HG03354 (cell line): ENCODE results near the gene CLDN24.

Source experiments
- ATAC-seq: cut with Tn5 transposase; IDR thresholded peaks from one replicate; pipeline ENCODE4 v1.9.1; 2021; ENCODE audit warnings: mild to moderate bottlenecking; ENCODE audit not compliant: unreplicated experiment, poor library complexity, severe bottlenecking

The CLDN24 gene

DNA sequence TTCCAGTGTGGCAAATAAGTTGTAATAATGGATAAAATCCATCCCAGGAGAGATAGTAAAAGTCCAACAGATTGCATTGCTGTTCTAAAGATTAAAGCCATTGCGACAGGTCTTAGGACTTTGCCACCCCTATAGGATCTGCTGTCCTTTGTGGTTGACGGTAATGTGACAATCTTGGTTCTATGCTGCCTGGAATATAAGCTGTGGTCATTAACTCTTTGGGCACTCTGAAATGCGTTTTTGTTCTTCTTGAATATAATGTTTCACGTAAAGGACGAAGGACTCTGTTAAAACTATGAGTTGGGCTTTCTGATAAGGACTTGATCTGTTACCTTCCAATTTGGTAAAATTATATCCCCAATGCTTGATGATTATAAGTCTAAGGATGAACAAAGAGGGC lies at the start of gene CLDN24:
TSS of gene CLDN24 (minus strand) at position 101 of the 400 bp plus-strand sequence. CDS start at position 101, 0 bp downstream.
- no peak for ATAC-seq

DNA sequence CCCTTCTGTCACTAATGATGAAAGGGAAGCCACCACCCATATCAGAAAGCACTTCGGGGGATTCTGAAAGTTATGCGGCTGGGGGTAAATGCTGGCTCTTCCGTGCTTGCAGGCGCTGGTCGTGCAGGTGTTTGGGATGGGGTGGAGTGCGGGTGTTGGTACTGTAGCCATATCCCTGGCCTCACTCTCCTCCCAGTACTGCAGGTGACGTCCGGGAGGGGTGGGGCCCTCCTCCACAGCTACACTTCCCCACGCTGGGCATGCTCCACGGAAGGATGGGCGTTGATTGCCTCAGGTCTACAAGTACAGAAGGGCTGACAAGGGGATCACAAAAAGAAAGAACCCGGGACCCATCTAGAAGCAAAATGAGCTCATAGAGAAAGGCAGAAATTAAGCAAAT lies 48.6 kb upstream of the CLDN24 start:
- no peak for ATAC-seq

DNA sequence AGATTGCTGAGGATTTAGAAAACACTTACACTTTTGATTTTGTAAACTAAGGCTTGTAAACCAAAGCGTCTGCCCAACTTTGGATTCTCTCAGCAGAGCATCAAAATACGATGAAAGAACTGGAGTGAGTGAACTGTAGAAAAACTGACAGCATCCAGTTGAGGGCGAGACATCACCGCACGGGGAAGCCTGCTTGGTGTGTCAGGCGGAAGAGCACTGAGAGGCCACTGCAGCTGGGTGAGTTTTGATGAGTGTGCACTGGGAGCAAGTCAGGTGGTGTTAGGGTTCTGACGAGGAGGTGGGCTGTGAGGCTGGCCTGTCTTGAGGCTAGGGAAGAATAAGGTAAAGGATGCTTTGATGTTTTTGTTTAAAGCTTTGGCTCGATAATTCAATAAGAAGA lies 46.8 kb upstream of the CLDN24 start:
- no peak for ATAC-seq

DNA sequence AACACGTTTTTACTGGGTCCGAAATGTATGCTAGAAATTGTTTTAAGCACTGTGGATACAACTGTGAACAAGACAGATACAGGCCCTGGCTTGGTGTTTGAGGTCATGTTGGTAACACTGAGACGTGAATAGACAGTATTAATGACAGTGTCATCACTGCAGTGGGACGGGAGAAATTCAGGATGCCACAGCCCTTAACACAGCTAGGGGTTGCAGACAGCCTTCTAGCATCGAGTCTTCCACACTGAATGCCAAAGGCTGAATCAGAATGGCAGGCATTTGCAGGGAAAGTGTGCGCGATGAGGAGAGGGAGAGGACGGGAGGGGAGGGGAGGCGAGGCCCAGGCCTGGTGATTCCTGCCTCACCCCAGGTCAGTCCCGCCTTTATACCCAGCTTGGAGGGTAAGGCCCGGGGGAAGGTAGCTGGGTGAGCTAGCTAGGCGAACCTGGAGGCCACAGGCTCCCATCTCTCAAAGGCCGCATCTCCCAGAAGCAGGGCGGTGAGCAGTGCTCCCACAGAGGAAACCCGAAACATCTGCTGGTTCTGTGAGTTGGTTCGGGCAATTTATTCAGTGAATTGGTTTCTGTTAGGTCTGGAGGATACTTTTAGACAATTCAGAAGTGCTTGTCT lies 44.1 kb upstream of the CLDN24 start:
- ATAC-seq = no peak

DNA sequence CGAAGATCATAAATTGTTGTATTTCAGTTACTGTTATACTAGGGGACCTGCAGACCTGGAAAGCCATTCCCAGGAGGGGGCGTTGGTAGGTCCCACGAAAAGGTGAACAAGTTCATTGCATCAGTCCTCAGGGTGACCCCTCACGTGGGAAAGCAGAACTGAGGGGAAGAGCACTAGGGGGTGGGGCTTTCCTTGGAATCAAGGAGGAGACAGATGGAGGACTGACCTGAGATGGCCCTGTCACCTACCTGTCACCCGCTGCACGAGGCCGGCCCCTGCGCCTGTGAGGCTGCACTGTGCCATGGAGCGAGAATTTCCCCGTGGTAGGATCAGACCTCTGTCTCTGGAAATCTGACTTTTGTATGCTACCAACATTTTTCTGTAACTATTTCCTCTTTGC lies 41.8 kb upstream of the CLDN24 start:
- ATAC-seq = no peak

DNA sequence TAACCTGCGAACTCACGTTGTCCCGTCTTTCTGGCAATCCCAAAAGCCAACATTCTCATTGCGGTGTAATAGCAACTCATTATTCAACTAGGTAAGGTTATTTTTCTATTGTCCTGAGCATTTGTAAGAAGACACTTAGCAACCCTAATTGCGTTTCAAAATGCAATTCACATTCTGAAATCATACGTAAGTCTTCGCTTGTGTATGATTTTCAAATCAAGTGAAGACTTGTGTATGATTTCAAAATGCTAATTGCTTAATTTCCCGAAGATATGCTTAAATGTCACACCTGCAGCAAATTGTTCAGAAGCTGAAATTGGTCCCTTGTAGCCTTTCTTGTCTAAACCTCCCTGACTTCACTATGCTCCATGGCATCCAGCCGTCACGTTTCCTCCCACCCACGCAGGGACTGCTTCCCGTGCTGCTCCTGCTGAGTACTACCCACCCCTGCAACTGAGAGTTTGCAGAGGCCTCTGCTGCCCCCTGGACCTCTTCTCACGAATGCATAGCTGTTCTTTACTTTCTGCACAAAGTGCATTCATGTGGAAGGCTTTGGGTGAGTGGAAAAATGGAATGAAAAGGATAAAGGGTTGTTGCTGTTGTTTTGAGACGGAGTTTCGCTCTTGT lies 40.8 kb upstream of the CLDN24 start:
- ATAC-seq = no peak

DNA sequence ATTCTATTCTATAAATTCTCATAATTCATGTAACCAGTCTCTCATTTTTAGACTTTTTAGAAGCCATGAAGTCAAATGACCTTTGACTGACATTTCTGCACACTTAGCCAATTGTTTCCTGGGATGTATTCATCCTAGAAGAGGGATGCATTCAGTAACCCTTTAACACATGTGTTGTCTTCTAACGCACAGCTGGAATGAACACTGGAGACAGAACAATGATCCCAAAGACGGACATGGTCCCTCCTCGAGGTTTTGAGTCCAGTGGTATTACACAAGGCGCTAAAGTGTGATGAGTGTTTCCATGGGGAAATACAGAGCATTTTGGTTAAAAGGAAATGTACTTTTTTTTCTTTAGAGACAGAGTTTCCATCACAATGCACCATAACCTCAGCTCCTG lies 39.8 kb upstream of the CLDN24 start:
- ATAC-seq = no peak

DNA sequence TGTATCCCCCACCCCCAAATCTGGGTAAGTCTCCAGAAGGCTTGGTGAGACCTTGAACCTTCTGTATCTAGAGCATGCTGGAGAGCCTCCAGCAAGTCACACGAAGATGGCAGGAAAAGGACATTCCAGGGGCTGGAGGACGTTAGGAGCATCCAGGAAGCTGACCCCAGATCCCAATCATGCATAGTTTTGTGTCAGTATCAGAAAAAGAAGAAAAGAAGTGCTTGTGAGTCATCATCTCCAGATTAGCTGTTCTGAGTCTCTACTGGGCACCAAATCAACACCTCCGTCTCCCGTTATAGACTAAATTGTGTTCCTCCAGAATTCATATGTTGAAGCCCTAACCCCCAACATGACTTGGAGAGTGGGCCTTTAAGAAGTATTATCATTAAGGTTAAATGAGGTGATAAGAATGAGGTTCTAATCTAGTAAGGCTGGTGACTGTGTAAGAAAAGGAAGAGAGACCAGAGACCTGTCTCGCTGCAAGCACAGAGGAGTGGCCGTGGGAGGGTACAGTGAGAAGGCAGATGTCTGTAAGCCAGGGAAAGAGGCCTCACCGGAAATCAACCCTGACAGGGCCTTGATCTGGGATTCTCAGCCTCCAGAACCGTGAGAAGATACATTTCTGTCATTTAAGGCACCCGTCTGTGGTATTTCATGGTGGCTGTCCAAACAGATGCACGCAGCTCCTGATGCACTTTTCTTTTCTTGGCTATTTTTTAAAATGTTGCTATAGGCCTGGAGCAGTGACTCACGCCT lies 38.1 kb upstream of the CLDN24 start:
- ATAC-seq = no peak

DNA sequence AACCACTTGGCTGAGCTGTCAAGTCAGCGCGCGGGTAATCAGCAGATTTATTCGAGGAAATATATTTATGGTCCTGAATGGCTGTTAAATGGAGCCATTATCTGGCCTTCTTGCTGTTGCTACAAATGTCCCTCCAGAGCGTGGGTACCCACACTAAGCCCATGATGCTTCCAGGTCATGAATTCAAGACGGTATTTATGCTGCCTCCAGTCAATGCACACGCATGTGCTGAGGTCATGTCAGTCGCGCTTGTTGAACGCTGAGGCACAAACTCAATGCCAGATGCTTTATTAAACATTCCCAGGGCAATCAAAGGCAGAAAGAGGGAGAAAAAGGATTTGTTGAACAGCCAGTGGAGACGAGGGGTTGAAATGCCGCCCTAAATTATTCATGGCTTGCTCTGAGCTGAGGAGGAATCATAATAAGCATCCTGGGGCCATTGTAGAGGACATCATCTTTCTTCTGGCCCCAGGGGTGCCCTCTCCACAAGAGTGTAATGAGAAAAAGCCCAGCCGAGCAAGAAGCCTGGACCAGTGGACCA lies 36.1 kb upstream of the CLDN24 start:
- no peak for ATAC-seq

DNA sequence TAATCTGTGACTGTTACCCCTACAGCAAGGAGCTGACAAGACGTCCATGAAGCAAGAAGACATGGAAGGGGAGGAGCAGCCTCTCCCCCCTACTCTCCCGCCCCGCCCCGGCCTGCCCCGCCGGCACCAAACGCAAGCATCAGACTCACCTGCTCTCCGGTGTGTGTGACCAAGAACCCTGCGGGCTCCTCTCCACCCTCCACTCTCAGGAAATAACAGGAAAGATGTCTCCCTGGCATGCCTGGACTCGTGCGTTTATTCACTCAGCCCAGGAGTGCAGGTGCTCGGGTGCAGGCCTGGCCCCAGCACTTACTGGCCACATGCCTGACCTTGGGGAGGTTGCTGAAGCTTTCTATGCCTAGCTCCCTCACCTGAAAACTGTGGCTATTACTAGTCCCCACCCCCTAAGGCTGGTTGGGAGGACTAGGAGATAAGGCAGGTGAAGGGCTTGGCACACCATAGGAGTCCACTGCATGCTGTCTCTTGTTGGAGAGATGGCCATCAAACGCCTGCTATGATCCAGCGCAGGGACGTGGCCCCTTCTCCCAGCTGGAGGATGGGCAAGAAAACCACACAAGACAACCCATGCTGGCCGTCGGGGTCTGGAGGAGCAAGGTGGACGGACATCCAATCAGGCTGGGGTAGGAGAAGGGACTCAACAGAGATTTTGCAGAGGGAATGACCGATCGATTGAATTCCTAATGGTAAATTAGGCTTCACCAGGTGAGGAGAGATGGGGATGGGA lies 34.9 kb upstream of the CLDN24 start:
- ATAC-seq = no peak

DNA sequence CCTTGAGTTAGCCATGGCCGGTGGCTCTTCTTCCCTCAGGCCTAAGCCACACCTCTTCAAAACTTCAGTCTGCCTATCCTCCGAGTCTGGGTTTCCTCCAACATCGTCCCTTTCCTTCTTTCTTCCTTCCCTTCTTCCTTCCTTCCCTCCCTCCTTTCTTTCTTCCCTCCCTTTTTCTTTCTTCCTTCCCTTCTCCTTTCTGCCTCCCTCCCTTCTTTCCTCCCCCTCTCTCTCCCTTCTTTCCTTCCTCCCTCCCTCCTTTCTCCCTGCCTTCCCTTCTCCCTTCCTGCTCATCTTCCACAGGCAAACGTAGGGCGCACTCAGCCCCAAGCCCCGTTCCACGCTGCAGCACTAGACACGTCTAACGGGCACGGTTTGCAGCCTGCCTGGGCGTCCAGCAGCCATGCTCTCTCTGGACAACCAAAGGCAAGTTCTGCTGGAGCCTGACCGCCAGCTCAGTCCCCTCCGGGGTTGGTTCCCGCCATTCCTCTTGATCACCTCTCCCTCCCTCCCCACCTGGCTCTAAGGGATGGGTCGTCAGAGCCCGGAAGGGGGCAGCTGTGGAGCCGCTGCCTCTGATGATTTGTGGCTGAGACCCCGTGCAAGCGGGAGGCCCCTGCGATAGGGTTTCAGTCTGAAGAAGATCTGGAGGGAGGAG lies 34.1 kb upstream of the CLDN24 start:
- ATAC-seq = no peak

DNA sequence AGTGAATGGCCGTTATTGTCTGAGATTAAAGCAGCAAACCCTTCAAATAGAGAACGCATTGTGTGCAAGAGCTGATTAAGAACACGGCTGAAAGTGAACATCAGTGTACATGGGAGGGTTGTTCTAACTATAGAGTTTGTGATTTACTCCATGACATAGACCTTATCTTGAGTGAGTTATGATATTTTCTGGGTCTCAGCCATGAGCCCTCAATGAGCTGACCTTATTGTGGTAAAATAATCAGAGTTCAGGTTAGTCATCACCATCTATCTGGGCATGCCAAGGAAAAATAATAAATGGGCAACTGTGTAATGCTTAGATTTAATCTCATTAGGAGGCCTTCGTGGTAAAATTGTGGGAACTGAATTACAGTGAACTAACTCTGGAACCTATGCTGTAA lies 33.2 kb upstream of the CLDN24 start:
- ATAC-seq = no peak

DNA sequence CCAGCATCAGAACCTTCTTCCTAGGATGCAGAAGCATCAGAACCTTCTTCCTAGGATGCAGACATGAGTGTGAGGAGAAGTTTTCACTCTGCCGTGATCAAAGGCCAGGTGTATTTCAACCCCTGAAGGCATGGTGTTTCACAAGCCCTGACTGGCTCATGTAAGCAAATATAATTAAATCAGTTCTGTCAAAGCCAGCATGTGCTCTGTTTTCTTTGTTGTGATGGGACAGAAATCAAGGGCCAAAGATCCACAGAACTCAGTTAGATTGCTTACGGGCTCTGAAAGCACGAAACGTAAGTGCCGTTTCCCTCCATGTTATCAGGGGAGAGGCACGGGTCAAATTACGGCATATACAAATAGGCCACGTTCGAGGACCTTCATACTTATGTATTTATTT lies 32.0 kb upstream of the CLDN24 start:
- ATAC-seq = no peak

DNA sequence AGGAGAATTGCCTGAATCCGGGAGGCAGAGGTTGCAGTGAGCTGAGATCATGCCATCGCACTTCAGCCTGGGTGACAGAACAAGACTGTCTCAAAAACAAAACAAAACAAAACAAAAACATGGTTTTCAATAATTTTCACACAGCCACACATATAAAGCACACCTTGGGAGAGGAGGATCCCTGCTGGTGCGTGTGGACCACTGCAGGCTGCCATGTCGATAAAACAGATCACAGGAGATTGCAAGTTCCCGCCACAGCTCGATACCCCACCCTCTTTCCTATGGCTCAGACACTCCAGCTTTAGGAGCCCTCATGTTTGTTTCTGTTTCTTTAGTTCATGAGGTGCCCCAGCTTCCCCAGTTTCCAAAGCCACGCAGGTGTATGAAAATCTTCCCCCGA lies 31.3 kb upstream of the CLDN24 start:
- no peak for ATAC-seq

DNA sequence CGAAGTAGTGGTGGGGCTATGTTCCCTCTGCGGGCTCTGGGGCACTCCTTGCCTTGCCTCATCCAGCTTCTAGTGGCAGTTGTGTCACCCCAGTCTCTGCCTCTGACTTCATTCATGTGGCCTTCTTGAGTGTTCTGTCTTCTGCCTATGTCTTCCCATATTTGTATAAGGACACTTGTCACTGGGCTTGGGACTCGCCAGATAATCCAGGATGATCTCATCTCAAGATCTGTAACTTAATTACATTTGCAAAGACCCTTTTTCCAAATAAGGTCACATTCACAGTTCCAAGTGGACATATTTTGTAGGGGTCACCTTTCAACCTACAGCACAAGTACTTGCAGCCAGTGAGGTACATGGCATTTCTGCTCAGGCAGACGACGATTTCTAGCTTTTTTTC lies 30.3 kb upstream of the CLDN24 start:
- no peak for ATAC-seq

DNA sequence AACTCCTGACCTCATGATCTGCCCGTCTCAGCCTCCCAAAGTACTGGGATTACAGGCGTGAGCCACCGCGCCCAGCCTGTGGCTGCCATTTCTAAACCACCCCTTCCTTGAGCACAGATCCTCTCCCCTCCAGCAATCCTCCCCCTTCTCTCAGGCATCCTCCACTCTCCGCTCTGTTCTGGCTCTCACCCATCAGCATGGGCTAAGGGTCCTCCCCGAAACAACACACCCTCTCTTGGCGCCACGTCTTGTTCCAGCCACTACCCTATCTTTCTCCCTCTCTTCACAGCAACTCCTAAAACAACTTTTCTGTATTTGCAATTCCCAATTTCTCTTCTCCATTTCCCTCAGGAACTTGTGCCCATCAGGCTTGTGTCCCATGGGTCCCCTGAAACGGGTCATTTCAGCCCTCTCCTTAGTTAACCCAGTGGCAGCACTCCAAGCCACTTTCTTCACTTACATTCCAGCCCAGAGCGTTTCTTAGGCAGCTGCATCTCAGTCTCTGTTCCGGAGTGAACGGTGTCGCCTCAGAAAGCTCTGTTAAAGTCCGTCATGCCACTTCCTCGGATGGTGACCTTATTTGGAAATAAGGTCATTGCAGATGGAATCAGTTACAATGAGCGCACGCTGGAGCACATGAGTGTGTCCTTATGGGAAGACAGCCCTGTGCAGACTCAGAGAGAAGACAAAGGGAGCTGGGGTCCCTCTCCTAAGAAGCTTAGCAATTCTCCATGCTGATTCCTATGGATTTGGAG lies 28.3 kb upstream of the CLDN24 start:
- ATAC-seq = no peak

DNA sequence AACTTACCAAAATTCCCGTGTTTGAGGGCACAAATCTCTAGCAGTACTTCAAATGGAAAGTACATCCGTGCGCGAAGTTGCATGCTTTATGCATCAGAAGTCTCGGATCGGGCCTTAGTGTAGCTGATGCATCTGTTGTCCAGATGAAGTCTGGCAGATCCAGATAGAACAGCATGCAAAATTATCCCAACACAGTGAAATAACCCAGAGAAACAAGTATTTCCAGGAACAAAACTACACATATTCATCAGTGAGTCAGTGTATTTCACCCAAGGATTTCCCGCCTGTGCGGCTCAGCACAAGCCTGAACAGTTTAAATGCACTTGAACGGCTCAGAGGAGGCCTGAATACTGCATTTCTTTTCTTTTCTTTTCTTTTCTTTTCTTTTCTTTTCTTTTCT lies 27.4 kb upstream of the CLDN24 start:
- ATAC-seq = no peak

DNA sequence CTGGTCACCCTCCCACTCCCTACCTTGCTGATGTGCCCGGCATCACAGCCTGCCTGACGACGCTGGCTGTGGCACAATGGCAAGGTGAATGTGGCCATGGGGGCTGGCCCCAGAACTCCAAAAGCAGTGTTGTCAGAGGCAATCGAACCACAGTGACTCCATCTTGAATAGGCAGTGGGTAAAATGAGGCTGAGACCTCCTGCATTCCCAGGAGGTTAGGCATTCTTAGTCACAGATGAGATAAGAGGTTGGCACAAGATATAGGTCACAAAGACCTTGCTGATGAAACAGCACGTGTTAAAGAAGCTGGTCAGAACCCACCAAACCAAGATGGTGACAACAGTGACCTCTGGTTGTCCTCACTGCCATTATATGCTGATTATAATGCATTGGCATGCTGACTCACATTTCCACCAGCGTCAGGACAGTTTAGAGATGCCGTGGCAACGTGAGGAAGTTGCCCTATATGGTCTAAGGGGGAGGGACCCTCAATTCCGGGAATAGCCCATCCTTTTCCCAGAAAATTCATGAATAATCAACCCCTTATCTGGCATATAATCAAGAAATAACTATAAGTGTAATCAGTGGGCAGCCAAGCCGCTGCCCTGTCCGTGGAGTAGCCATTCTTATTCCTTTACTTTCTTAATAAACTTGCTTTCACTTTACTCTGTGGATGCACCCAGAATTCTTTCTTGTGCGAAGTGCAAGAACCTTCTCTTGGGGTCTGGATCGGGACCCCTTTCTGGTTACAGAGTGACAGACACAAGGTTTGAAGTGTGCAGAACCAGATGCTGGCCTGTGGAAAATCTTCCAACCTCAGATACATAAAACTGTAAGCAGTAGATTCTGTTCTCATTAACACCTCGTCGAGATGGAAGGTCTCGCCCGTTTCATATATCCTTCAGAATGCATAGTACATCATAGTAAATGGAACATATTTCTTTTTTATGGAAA lies 26.8 kb upstream of the CLDN24 start:
- ATAC-seq = no peak
